ENCODE measurements around the gene WDFY1. TPM values are rescaled to one million over a fixed set of nuclear protein-coding genes. Genes with fewer than 3 reads are reported as not detected.

The WDFY1 gene
- total RNA-seq, 4 donors from 2014 or later, result 19.4 to 29.2 (median 24.7) TPM

- Histone ChIP-seq H3K27me3 (no peaks in the 10 kb centered on the region), H3K9me3 (no peaks in the 10 kb centered on the region), H3K27ac (replicated peaks in 1 of 4) (no peak overlapping the region), H3K36me3 (peaks cover 0 to 26% (median 16%) of the 10 kb centered on the region in 4 donors), H3K4me1 (peaks cover 0 to 5% (median 2%) of the 10 kb centered on the region in 4 donors), H3K4me3 (no peak overlapping the region)
- TF ChIP-seq EP300 (IDR thresholded peaks at IDR 0.05) (no peak), POLR2AphosphoS5 (IDR thresholded peaks at IDR 0.05) (no peak), POLR2A (IDR thresholded peaks at IDR 0.05; ENCODE audit: low read depth) (no peak), CTCF (IDR thresholded peaks at IDR 0.05) (no peak)
- intact Hi-C loops (cut with DNase I), result loop anchor here (2.0 kb wide), 1 partner anchor 313 kb away; no protein-coding TSS in a partner anchor
- no peak for DNase-seq (ENCODE audit: extremely low spot score)
- 88% methylated on average over 5 of the region's 5 CpGs for WGBS
Measured at GRCh38 chr2:223971731-223972130, 26.6 kb upstream of the WDFY1 start.

GRCh38 chr2:223970343-223971128 is 25.4 kb upstream of the WDFY1 start:
- no peak overlapping the region for H3K27ac ChIP-seq (replicated peaks in 1 of 4)
- H3K4me1 ChIP-seq, result peaks cover 0 to 5% (median 2%) of the 10 kb centered on the region in 4 donors
- H3K9me3 ChIP-seq, result no peaks in the 10 kb centered on the region
- no peak for TF ChIP-seq POLR2AphosphoS5 (IDR thresholded peaks at IDR 0.05)
- peak; percentile 83 to 91 (median 84) for TF ChIP-seq CTCF (IDR thresholded peaks at IDR 0.05)
- peaks cover 0 to 38% (median 26%) of the 10 kb centered on the region in 4 donors for H3K36me3 ChIP-seq
- H3K27me3 ChIP-seq, result no peaks in the 10 kb centered on the region
- intact Hi-C loops (cut with DNase I), result loop anchor here (2.0 kb wide), 1 partner anchor 314 kb away; no protein-coding TSS in a partner anchor
- DNase-seq (ENCODE audit: extremely low spot score), result no peak
- WGBS, result 55% methylated on average over 8 of the region's 8 CpGs
- H3K4me3 ChIP-seq, result no peak overlapping the region

GRCh38 chr2:223969856-223970255 is 24.7 kb upstream of the WDFY1 start:
- intact Hi-C loops (cut with DNase I), result loop anchor here (2.0 kb wide), 1 partner anchor 315 kb away; no protein-coding TSS in a partner anchor
- Histone ChIP-seq H3K27me3 (no peaks in the 10 kb centered on the region), H3K27ac (replicated peaks in 1 of 4) (no peak overlapping the region), H3K9me3 (no peaks in the 10 kb centered on the region), H3K36me3 (peaks cover 0 to 39% (median 26%) of the 10 kb centered on the region in 4 donors), H3K4me1 (peaks cover 0 to 5% (median 2%) of the 10 kb centered on the region in 4 donors), H3K4me3 (no peak overlapping the region)
- DNase-seq (ENCODE audit: extremely low spot score), result no peak
- WGBS, result 74% methylated on average over 1 of the region's 1 CpG
- TF ChIP-seq EP300 (IDR thresholded peaks at IDR 0.05) (no peak), POLR2A (IDR thresholded peaks at IDR 0.05; ENCODE audit: low read depth) (no peak), CTCF (IDR thresholded peaks at IDR 0.05) (no peak), POLR2AphosphoS5 (IDR thresholded peaks at IDR 0.05) (no peak)

- H3K4me1 ChIP-seq, result peaks cover 0 to 10% (median 2%) of the 10 kb centered on the region in 4 donors
- intact Hi-C loops (cut with DNase I), result no loop called here
- no peak for DNase-seq (ENCODE audit: extremely low spot score)
- no peak overlapping the region for H3K4me3 ChIP-seq
- H3K9me3 ChIP-seq, result no peaks in the 10 kb centered on the region
- TF ChIP-seq POLR2AphosphoS5 (IDR thresholded peaks at IDR 0.05) (no peak), POLR2A (IDR thresholded peaks at IDR 0.05; ENCODE audit: low read depth) (no peak), EP300 (IDR thresholded peaks at IDR 0.05) (no peak), CTCF (IDR thresholded peaks at IDR 0.05) (no peak)
- H3K36me3 ChIP-seq, result peaks cover 0 to 41% (median 29%) of the 10 kb centered on the region in 4 donors
- H3K27me3 ChIP-seq, result no peaks in the 10 kb centered on the region
- WGBS, result 63% methylated on average over 3 of the region's 3 CpGs
- no peak overlapping the region for H3K27ac ChIP-seq (replicated peaks in 1 of 4)
Measured at GRCh38 chr2:223969315-223969714, 24.2 kb upstream of the WDFY1 start.

Data from esophagus muscularis mucosa (tissue), 4 donors.